HepG2 (cell line): ENCODE data around the gene SKP1. TPM values are rescaled to one million over a fixed set of nuclear protein-coding genes. Genes with fewer than 3 reads are reported as not detected.

Experiments used
- ATAC-seq: fragments of 200-7000 bp; cut with Tn5 transposase; 3 replicates; pipeline ENCODE4 v1.9.1; 2020; ENCODE audit warnings: mild to moderate bottlenecking, moderate library complexity
- BruUV-seq: library from RNA; stranded (reverse); fragments of 400-500 nt; replicated peaks from 2 replicates; lab custom pipeline; 2021; lab: Mats Ljungman, UMichigan
- CTCF ChIA-PET: fragments of 300-600 bp; formaldehyde crosslinking; extraction: SDS; loops from one replicate; lab custom pipeline; 2021; ENCODE audit warnings: low total read pairs, inconsistent platforms, low intra/inter-chr PET ratio; lab: Yijun Ruan, JAX
- POLR2A ChIA-PET: fragments of 350-600 bp; sonication (Branson Sonifier 250); formaldehyde crosslinking; loops from one replicate; lab custom pipeline; 2020; ENCODE audit warnings: antibody characterized with exemption, inconsistent platforms; lab: Yijun Ruan, JAX
- DNase-seq: peaks from one replicate; pipeline ENCODE4 v3.0.0-alpha.2; 2015; ENCODE audit warnings: low spot score
- FAIRE-seq: peaks from 3 replicates; lab custom pipeline; 2011; peaks lifted over from hg19 to GRCh38; lab: Jason Lieb, UNC
- H2AFZ ChIP-seq: one replicate; pipeline ENCODE4 v1.6.1; 2011; ENCODE audit warnings: low read length, inconsistent platforms
- H3K27ac ChIP-seq: fragments of 300-600 bp; 3 replicates; pipeline ENCODE4 v1.8.0; 2011; ENCODE audit warnings: mixed run types, mild to moderate bottlenecking, mixed read lengths, low read length, inconsistent platforms; ENCODE audit not compliant: insufficient read depth; ENCODE audit errors: extremely low read length
- H3K27me3 ChIP-seq, 2 experiments: fragments of 200-600 bp in 1 of 2; 2 replicates in 1 of 2; 3 replicates in 1 of 2; pipeline versions ENCODE4 v1.6.0 to v1.8.0; 2011; ENCODE audit warnings: low read length in 2 of 2, mild to moderate bottlenecking in 2 of 2, moderate library complexity in 2 of 2, inconsistent platforms in 1 of 2; ENCODE audit not compliant: insufficient read depth in 2 of 2, control insufficient read depth in 1 of 2
- H3K36me3 ChIP-seq, 2 experiments: fragments of 200-600 bp in 1 of 2; replicated peaks in 1 of 2; 2 replicates in 1 of 2; 3 replicates in 1 of 2; pipeline versions ENCODE4 v1.5.1 to v1.8.0; 2011; ENCODE audit warnings: low read length in 2 of 2, inconsistent platforms in 1 of 2; ENCODE audit not compliant: insufficient read depth in 2 of 2, control insufficient read depth in 1 of 2
- H3K4me1 ChIP-seq: 2 replicates; pipeline ENCODE4 v1.5.1; 2012; ENCODE audit warnings: low read length, inconsistent platforms; ENCODE audit not compliant: insufficient read depth
- H3K4me2 ChIP-seq: 2 replicates; pipeline ENCODE4 v1.6.0; 2011; ENCODE audit warnings: low read depth, low read length, inconsistent platforms
- H3K4me3 ChIP-seq, 3 experiments: fragments of 200-600 bp in 1 of 3; sonication (generic), shearing (Covaris generic) in 1 of 3; replicated peaks in 1 of 3; 2 replicates each; pipeline ENCODE4 v1.5.1; 2011 to 2016; ENCODE audit warnings: low read length in 3 of 3, inconsistent platforms in 2 of 3, low read depth in 2 of 3, mild to moderate bottlenecking in 2 of 3, control low read depth in 1 of 3, mixed read lengths in 1 of 3; ENCODE audit not compliant: insufficient read depth in 1 of 3
- H3K79me2 ChIP-seq: one replicate; pipeline ENCODE4 v1.6.1; 2011; ENCODE audit warnings: low read length, inconsistent platforms; ENCODE audit not compliant: insufficient read depth
- H3K9ac ChIP-seq: 2 replicates; pipeline ENCODE4 v1.6.0; 2011; ENCODE audit warnings: mild to moderate bottlenecking, low read depth, low read length, inconsistent platforms; ENCODE audit not compliant: insufficient read depth
- H3K9me3 ChIP-seq: 2 replicates; pipeline ENCODE4 v1.5.1; 2012; ENCODE audit warnings: mild to moderate bottlenecking, low read length
- H4K20me1 ChIP-seq: 2 replicates; pipeline ENCODE4 v1.6.0; 2011; ENCODE audit warnings: inconsistent platforms, mild to moderate bottlenecking, low read length, moderate library complexity; ENCODE audit not compliant: insufficient read depth
- CBX2 ChIP-seq, 2 experiments: fragments of 200-600 bp in 1 of 2; sonication (generic); formaldehyde crosslinking in 1 of 2; IDR thresholded peaks; 2 replicates each; pipeline versions ENCODE4 v1.7.0 to v1.8.1; 2018 to 2022; ENCODE audit warnings: low read depth in 2 of 2, low read length in 1 of 2, mild to moderate bottlenecking in 1 of 2, missing genetic modification reagents in 1 of 2
- CTCF ChIP-seq: sonication (generic); formaldehyde crosslinking; IDR thresholded peaks from 2 replicates; pipeline ENCODE4 v1.5.0; 2020; ENCODE audit warnings: mild to moderate bottlenecking, missing genetic modification reagents, moderate library complexity
- E2F2 ChIP-seq: sonication (generic); formaldehyde crosslinking; IDR thresholded peaks from 2 replicates; pipeline ENCODE4 v1.4.0; 2020; ENCODE audit warnings: missing genetic modification reagents, borderline replicate concordance
- GPN1 ChIP-seq: sonication (generic); formaldehyde crosslinking; IDR thresholded peaks from 2 replicates; pipeline ENCODE4 v1.5.1; 2020; ENCODE audit warnings: missing genetic modification reagents, borderline replicate concordance
- IRF9 ChIP-seq: sonication (generic); formaldehyde crosslinking; IDR thresholded peaks from 2 replicates; pipeline ENCODE4 v1.8.0; 2022; ENCODE audit warnings: missing genetic modification reagents, mild to moderate bottlenecking, borderline replicate concordance
- TCF7L2 ChIP-seq: IDR thresholded peaks from 2 replicates; pipeline ENCODE4 v1.6.1; 2011; ENCODE audit warnings: mild to moderate bottlenecking, low read depth, low read length, moderate library complexity
- ZNF121 ChIP-seq: sonication (generic); formaldehyde crosslinking; IDR thresholded peaks from 2 replicates; pipeline ENCODE4 v1.5.0; 2020; ENCODE audit warnings: mild to moderate bottlenecking, missing genetic modification reagents
- ZNF224 ChIP-seq: sonication (generic); formaldehyde crosslinking; IDR thresholded peaks from 2 replicates; pipeline ENCODE4 v1.5.0; 2020; ENCODE audit warnings: mild to moderate bottlenecking, missing genetic modification reagents
- ZNF567 ChIP-seq: sonication (generic); formaldehyde crosslinking; IDR thresholded peaks from 2 replicates; pipeline ENCODE4 v1.8.1; 2023; ENCODE audit warnings: mild to moderate bottlenecking, missing genetic modification reagents, borderline replicate concordance
- WGBS: methylation state at CpG from one replicate; pipeline ENCODE4 v1.1.6; 2017; ENCODE audit warnings: low lambda C conversion rate; 5-methylcytosine and 5-hydroxymethylcytosine counted together
- in situ Hi-C: cut with HindIII; loops from 2 replicates; pipeline ENCODE4 v1.10.0; 2017; ENCODE audit warnings: low pct_unique_long_range_greater_than_20kb; ENCODE audit not compliant: extremely low pct_ligation_motif_present
- intact Hi-C: fragments of 100-400 bp; cut with micrococcal nuclease; formaldehyde crosslinking; loops from one replicate; pipeline ENCODE4 v1.10.0; 2022; ENCODE audit not compliant: unreplicated experiment
- polyA plus RNA-seq, 8 experiments: library from polyadenylated mRNA; depleted of rRNA in 3 of 8; stranded (reverse) in 7 of 8; unstranded in 1 of 8; fragments of >200 nt; fragmentation: Illumina TruSeq in 4 of 8; extraction: Trizol in 4 of 8; gene quantifications; 2 replicates each; pipeline versions ENCODE4 v1.2.1 to v1.2.3, GENCODE V29; 2011 to 2016; ENCODE audit warnings: low read depth in 4 of 8, missing spikeins in 1 of 8, mixed read lengths in 1 of 8; ENCODE audit not compliant: insufficient read depth in 1 of 8
- total RNA-seq, 5 experiments: library from RNA; depleted of rRNA; stranded (reverse); fragments of >200 nt; fragmentation: Illumina TruSeq; extraction: Trizol; gene quantifications; 2 replicates each; pipeline ENCODE4 v1.2.3, GENCODE V29; 2016; ENCODE audit warnings: low read depth in 1 of 5

SKP1 gene
- total and polyA plus RNA-seq, 2 of the 13 experiments (the other 11 are each of a cell fraction or from before 2014, with no cell fraction given), result 134 to 340 TPM

- BruUV-seq, result no TSS peak
- Histone ChIP-seq H3K9ac (no peak overlapping the region), H3K27ac (no peak overlapping the region), H3K4me1 (peaks cover 38% of the 10 kb centered on the region), H3K79me2 (peaks cover 2% of the 10 kb centered on the region), H3K27me3 (no peaks in the 10 kb centered on the region), H3K4me3 (no peak overlapping the region), H3K36me3 (peaks cover 3 to 15% of the 10 kb centered on the region in 2 experiments; a peak in 4 of 5 replicates), H3K4me2 (no peak overlapping the region), H3K9me3 (no peaks in the 10 kb centered on the region), H4K20me1 (no peaks in the 10 kb centered on the region), H2AFZ (no peak overlapping the region)
- POLR2A ChIA-PET, result no interaction called here
- no peak for DNase-seq
- in situ Hi-C loops, result no loop called here
- 97% methylated on average over 12 of the region's 17 CpGs for WGBS
- intact Hi-C loops, result no loop called here
- CTCF ChIA-PET, result no interaction called here
- no peak for ATAC-seq
- FAIRE-seq, result no peak
- TF ChIP-seq ZNF567 (CRISPR knock-in tag), result no peak
- no peak for TF ChIP-seq TCF7L2
- TF ChIP-seq E2F2 (CRISPR knock-in tag), result no peak
- no peak for TF ChIP-seq IRF9 (CRISPR knock-in tag)
- TF ChIP-seq ZNF224, result no peak
- no peak for TF ChIP-seq ZNF121
- no peak for TF ChIP-seq GPN1 (CRISPR knock-in tag)
- TF ChIP-seq CTCF (CRISPR knock-in tag), result no peak
- TF ChIP-seq CBX2 (IDR thresholded peaks at IDR 0.05; ENCODE audit: low read depth, low read length), result no peak
- no peak for TF ChIP-seq CBX2 (CRISPR knock-in tag; IDR thresholded peaks at IDR 0.05; ENCODE audit: low read depth)
- TF ChIP-seq, all 625 proteins: peak for 0
These were observed 56.2 kb downstream of the SKP1 start for GRCh38 chr5:134120386-134121138.
